ENCODE results near the gene LRP1. TPM values are rescaled to one million over a fixed set of nuclear protein-coding genes. Genes with fewer than 3 reads are reported as not detected.
A peak's percentile ranks its signal among the peaks of the same experiment; 100 is the strongest.

LRP1 gene
- total and polyA plus RNA-seq, 2 experiments from 2014 or later: 47.8 to 76.8 TPM

DNA sequence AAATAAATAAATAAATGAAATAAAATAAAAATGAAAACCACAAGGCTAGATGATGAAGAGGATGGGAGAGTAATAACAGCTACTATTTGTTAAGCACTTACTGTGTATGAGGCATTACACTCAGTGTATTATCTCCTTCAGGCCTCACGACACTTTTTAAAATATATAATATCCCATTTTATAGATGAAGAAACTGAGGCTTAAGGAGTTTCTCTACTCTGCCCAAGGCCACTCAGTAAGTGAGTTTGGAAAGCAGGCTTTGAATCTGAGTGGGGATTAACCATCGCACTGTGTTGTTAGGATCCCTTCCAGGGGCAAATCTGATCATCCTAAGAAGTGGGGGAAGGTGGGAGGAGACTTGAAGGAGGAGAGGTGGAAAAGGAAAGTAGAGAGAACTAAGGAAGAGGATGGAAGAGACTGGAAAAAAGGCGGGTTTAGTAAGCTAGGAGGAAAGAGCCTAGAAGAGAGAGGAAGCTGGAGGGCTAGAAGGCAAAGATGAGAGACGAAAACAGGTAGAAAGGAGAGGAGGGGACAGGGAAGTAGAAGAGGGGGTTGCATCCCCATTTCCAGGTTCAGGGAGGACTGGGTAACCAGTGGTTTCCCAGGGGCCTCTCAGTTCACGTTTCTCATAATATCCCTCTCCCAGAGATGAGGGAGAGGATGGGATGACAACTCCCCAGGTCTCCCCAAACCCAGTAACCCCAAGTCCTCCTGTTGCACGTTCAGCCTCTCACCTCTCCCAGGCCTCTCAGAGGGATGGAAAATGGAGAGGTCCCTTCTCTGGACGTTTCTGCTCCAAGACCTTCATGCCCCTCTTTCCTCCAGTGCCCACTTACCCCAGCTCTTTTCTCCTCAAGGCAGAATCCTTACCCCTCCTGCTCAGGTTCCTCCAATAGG, 18.8 kb upstream of the LRP1 start:
- Histone ChIP-seq H3K4me3 (peak overlapping the region; percentile 52), H4K20me1 (ENCODE audit: insufficient read depth, poor library complexity, severe bottlenecking) (peaks cover 10% of the 10 kb centered on the region), H3K4me2 (peak overlapping the region; percentile 93), H3K79me2 (peaks cover 26% of the 10 kb centered on the region), H3K4me1 (ENCODE audit: insufficient read depth) (peaks cover 30% of the 10 kb centered on the region), H3K9me3 (ENCODE audit: low read depth) (no peaks in the 10 kb centered on the region), H3K27me3 (no peaks in the 10 kb centered on the region), H3K36me3 (replicated peaks; ENCODE audit: insufficient read depth, low read depth) (no peaks in the 10 kb centered on the region), H3K27ac (peak overlapping the region; percentile 100), H2AFZ (peak overlapping the region; percentile 69), H3K9me2 (replicated peaks; ENCODE audit: insufficient read depth) (no peaks in the 10 kb centered on the region)
- 75% methylated on average over 7 of the region's 7 CpGs for WGBS (ENCODE audit: low lambda C conversion rate, missing lambda C conversion rate)
- TF ChIP-seq EZH2phosphoT487 (IDR thresholded peaks at IDR 0.05; ENCODE audit: low read depth, severe bottlenecking, unreplicated experiment): no peak
- DNase-seq (ENCODE audit: low spot score): no peak

DNA sequence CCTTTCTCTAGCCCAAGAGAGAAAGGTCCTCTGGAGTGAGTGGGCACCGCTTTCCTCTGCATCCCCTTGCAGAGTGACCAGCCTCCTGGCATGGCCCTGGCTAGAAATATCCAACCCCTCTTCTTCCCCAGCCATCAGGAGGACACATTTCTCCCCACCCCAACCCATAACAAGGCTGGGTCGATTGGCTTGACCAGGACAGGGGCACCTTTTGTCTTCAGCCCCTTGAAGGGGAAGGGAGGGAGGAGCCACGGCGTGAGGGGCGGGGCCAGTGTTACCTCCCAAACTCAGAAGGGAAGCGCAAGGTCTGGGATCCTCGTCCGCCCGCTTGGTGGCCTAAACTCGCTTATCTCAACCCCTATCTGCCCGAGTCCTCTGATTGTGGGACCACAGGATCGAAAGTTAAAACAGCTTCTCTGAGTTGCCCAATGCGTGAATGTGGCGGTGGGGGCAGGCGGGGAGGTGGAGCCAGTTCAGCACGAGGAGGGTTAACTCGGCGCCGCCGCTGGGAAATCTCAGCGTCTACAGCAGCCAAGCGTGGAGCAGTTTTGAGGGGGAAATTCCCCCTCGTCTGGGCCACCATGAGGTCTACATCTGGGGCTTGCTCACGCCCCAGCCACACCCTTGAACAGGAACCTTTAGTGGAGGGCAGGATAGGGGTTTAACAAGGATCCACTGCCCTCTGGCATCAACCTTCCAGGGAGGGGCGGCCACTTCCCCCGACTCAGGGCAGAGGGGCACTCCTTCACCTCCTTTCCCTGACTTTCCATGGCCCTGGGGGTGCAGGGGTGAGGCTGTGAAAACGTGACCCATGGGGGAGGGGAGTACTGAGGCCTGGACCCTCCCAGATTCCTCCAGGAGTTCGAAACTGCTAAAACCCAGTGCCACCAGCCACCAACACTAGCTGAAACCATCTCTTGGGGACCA, 17.9 kb upstream of the LRP1 start:
- WGBS (ENCODE audit: low lambda C conversion rate, missing lambda C conversion rate): 4% methylated on average over 27 of the region's 28 CpGs
- Histone ChIP-seq H2AFZ (peak overlapping the region; percentile 69), H3K27ac (peak overlapping the region; percentile 100), H3K9me2 (replicated peaks; ENCODE audit: insufficient read depth) (no peaks in the 10 kb centered on the region), H3K36me3 (replicated peaks; ENCODE audit: insufficient read depth, low read depth) (no peaks in the 10 kb centered on the region), H3K9me3 (ENCODE audit: low read depth) (no peaks in the 10 kb centered on the region), H3K4me2 (peak overlapping the region; percentile 93), H4K20me1 (ENCODE audit: insufficient read depth, poor library complexity, severe bottlenecking) (peaks cover 10% of the 10 kb centered on the region), H3K79me2 (peaks cover 26% of the 10 kb centered on the region), H3K27me3 (no peaks in the 10 kb centered on the region), H3K4me1 (ENCODE audit: insufficient read depth) (peaks cover 30% of the 10 kb centered on the region), H3K4me3 (peak overlapping the region; percentile 52)
- peak; percentile 70 for DNase-seq (ENCODE audit: low spot score)
- TF ChIP-seq, protein P1, sequence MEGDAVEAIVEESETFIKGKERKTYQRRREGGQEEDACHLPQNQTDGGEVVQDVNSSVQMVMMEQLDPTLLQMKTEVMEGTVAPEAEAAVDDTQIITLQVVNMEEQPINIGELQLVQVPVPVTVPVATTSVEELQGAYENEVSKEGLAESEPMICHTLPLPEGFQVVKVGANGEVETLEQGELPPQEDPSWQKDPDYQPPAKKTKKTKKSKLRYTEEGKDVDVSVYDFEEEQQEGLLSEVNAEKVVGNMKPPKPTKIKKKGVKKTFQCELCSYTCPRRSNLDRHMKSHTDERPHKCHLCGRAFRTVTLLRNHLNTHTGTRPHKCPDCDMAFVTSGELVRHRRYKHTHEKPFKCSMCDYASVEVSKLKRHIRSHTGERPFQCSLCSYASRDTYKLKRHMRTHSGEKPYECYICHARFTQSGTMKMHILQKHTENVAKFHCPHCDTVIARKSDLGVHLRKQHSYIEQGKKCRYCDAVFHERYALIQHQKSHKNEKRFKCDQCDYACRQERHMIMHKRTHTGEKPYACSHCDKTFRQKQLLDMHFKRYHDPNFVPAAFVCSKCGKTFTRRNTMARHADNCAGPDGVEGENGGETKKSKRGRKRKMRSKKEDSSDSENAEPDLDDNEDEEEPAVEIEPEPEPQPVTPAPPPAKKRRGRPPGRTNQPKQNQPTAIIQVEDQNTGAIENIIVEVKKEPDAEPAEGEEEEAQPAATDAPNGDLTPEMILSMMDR (IDR thresholded peaks at IDR 0.05; ENCODE audit: poor library complexity): peak; percentile 3
- no peak for TF ChIP-seq EZH2phosphoT487 (IDR thresholded peaks at IDR 0.05; ENCODE audit: low read depth, severe bottlenecking, unreplicated experiment)

DNA sequence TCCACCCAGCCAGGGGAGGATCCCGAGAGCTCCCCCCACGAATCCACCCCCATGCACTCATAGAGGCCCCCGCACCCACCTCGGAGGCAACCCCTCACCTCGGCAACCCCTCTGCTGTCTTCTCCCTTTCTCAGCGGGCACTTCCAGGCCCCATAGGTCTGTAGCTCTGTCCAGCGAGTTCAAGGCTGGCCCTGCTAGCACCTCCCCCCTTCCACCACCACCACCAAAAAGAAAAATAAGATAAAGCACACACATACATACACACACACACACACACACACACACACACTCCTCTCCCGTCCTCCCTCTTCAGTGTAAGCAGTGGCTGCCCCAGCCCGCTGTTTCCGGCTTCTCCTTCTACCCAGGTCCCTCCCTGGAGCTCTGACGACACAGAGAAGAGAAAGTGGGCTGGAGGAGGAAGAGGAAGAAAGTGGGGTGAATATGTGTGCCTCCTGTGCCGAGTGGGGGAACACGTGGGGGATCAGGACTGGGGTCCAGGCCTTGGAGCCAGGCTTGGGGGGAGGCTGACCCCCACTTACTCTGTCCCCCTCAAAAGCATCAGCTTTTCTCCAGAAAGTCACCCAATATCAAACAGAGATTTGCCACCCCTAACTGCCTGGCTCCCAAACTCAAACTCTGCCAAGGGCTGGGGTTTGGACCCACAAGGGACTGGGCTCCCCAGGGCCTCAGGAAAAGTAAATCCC, 17.1 kb upstream of the LRP1 start, which contains the start of gene STAT6:
Gene STAT6 (minus strand): TSS at position 332 of the 704 bp plus-strand sequence. CDS start 3,084 bp downstream, outside the sequence.
- Histone ChIP-seq H3K9me3 (ENCODE audit: low read depth) (no peaks in the 10 kb centered on the region), H3K36me3 (replicated peaks; ENCODE audit: insufficient read depth, low read depth) (no peaks in the 10 kb centered on the region), H2AFZ (peak within 1 kb of the TSS; percentile 69), H3K9me2 (replicated peaks; ENCODE audit: insufficient read depth) (no peaks in the 10 kb centered on the region), H3K27me3 (no peaks in the 10 kb centered on the region), H3K27ac (peak within 1 kb of the TSS; percentile 100), H3K79me2 (peaks cover 26% of the 10 kb centered on the region), H4K20me1 (ENCODE audit: insufficient read depth, poor library complexity, severe bottlenecking) (peaks cover 10% of the 10 kb centered on the region), H3K4me1 (ENCODE audit: insufficient read depth) (peaks cover 30% of the 10 kb centered on the region), H3K4me2 (peak within 1 kb of the TSS; percentile 93), H3K4me3 (peak within 1 kb of the TSS; percentile 52)
- TF ChIP-seq, protein P1 (IDR thresholded peaks at IDR 0.05; ENCODE audit: poor library complexity): no peak
- TF ChIP-seq EZH2phosphoT487 (IDR thresholded peaks at IDR 0.05; ENCODE audit: low read depth, severe bottlenecking, unreplicated experiment) (no peak), EZH2 (IDR thresholded peaks at IDR 0.05; ENCODE audit: borderline replicate concordance) (no peak)
- peak; percentile 91 for DNase-seq (ENCODE audit: low spot score)
- 7% methylated on average over 7 of the region's 13 CpGs for WGBS (ENCODE audit: low lambda C conversion rate, missing lambda C conversion rate)
